NCI-H82 treated with DMSO at 0.1 percent for 48 hours (cell line): Measurements from ENCODE around the gene EFCAB6.

Experiments used
- DNase-seq: peaks from one replicate; lab custom pipeline; 2025; ENCODE audit not compliant: unreplicated experiment; lab: John Stamatoyannopoulos, UW

EFCAB6 gene

GRCh38 chr22:43510281-43511070, 301.6 kb downstream of the EFCAB6 start:
- DNase-seq = no peak

GRCh38 chr22:43509337-43509736, 302.8 kb downstream of the EFCAB6 start:
- DNase-seq = no peak

- DNase-seq = no peak
Observed at GRCh38 chr22:43508489-43508888, 303.6 kb downstream of the EFCAB6 start.

GRCh38 chr22:43507235-43507634, 304.9 kb downstream of the EFCAB6 start:
- DNase-seq = no peak

DNA sequence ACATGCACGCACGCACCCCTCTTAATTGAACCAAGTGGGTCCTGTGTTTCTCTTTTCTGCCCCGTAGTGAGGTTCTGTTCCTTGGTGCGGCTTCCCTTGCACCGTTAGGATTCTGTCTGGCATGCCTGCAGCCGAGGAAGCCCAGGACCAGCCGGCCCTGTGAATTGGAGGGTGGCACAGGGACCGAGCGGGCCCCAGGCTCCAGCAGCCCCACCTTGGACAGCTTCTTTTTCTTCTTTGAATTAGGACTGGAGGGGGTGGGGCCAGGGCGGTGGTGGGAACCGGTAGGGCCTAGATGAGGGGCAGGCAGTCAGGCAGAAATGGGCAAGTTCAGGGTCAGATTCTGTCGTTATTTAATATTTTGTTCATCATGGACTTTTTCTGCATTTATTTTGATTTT, 305.6 kb downstream of the EFCAB6 start:
- DNase-seq = no peak

GRCh38 chr22:43505896-43506295, 306.2 kb downstream of the EFCAB6 start:
- no peak for DNase-seq

DNA sequence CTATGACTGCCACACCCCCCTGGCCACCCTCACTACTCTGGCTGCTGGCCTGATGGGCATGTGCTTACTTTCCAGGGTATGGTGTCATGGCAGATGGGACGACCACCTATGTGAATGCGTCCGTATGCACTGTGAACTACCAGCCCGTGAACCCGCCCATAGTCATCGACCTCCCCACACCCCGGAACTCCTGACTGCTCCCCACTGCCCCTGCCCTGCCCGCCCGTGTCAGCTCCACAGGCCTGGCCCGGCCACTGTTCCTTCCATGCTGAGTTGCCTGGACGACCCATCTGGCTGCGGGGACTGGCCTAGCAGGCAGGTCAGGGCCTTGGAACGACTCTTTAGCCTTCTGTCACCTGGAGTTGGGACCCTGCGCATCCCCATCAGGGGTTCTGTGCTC, 306.7 kb downstream of the EFCAB6 start:
- no peak for DNase-seq

- no peak for DNase-seq
Observed at GRCh38 chr22:43504666-43505261, 307.3 kb downstream of the EFCAB6 start.

- DNase-seq = no peak
Observed at GRCh38 chr22:43504068-43504467, 308.0 kb downstream of the EFCAB6 start.

- no peak for DNase-seq
Observed at GRCh38 chr22:43502306-43502874, 309.7 kb downstream of the EFCAB6 start.

GRCh38 chr22:43501878-43502277, 310.2 kb downstream of the EFCAB6 start:
- DNase-seq = no peak

DNA sequence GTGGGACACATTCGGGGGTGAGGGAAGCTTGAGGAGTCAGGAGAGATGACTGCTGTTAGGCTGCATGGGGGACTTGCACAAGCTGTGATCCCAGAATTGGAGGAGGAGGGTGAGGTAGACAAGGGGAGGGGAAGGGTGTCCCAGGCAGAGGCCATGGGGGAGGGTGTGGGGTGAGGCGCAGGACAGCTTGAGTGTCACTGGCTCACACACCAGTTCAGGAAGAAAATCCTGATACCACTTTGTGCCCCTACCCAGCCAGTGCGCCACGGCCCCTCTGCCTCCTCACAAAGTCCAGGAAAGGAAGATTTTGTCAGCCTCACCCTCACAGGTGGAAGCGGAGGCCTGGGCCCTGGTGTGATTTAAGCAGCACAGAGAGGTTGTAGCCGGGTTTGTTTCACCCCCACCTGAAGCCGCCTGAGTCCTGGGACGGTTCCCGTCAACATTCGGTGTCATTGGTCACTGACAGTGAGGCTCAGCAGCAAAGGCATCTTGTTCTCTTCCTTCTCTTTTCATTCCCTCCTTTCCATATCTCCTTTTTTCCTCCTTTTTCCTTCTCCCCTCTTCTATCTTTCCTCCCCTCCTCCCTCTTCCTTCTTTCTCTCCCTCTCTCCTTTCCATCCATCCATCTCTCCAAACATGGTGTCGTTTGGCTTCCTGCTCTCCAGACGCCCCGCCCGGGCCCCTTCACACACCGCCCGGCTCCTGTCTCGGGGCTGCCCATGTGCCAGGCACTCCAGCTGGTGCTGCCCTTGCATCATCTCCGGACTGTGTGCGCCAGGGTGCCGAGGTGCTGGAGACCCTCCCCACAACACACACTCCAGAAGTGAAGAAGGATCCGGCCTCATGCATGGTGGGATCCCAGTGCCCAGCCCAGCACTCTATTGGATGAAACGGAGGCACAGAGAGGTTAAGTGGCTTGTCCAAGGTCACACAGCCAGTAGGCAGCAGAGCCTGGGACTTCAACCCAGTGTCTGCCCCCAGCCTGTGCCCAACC, 311.0 kb downstream of the EFCAB6 start:
- no peak for DNase-seq

DNA sequence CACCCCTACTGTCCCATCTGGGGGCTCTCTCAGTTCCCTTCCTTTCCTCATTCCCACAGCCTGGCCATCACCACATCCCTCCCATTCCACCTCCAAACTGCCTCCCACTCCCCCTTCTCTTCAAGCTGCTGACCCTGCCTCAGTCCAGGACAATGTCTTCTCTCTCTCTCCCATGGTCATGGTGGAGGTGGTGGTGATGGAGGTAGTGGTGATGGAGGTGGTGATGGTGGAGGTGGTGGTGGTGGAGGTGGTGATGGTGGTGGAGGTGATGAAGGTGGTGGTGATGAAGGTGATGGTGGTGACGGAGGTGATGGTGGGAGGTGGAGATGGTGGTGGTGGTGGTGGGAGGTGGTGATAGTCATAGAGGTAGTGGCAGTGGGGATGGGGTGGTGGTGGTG, 313.2 kb downstream of the EFCAB6 start:
- DNase-seq = no peak

DNA sequence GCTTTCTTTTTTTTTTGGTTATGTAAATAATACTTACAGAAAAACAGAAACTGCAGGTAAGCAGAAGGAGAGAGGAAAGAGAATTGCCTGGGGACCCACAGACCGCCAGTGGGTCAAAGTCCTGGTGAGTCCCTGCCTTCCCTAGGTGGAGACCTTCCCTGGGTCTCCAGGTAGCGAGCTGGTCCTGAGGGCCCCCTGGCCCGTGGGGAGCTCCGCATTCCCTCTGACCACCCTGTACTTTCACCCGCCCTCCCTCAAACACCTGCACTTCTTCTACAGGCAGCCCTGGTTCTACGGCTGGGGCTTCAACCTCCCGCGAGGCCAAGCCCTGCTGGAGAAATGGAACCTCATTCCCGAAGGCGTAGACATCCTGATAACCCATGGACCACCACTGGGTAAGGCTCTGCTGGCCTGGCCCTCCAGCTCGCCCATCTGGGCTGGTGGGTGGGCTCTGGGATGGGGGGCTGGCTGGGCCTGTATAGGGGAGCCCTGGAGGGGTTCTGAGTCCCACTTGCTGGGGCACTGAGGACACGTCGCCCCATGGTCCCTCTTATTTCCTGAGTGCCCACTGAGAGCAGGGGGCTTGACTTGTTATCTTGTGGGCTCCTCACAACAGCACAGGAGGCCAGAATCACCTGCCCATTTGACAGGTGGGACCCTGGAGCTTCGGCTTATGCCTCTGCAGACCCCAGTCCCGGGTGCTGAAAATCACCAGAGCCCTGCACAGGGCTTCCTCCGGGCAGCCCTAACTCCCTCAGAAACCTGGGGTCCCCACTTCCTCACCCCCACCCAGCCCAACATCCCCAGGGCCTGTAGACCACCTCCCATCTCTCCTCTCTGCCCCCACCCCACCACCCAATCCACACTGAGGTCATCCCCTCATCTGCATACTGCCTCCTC, 313.9 kb downstream of the EFCAB6 start:
- DNase-seq = no peak

GRCh38 chr22:43493297-43493696, 318.8 kb downstream of the EFCAB6 start:
- no peak for DNase-seq

GRCh38 chr22:43491737-43492136, 320.4 kb downstream of the EFCAB6 start:
- no peak for DNase-seq

- DNase-seq = no peak
Observed at GRCh38 chr22:43491177-43491576, 320.9 kb downstream of the EFCAB6 start.

GRCh38 chr22:43490311-43490710, 321.8 kb downstream of the EFCAB6 start:
- no peak for DNase-seq

DNA sequence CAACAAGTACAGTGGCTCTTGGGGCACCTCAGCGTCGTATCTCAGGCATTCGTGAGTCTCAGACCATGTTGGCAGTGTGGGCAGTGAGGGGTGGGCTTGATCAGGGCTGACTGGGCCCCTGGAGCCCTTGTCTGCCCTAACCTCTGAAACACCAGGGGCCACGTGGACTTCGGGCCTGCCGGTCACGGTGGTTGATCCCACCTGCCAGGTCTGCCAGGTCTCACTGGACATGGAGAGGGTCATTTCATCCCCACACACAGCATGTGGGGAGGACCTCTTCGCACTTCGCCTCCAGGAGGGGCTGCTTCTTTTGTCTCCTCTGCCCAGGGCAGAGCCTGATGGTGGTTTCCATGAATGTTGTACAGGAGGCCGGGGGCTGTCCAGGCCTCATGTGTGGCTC, 323.2 kb downstream of the EFCAB6 start:
- DNase-seq = no peak
